DND-41 (cell line): ENCODE results near the gene COMMD4.

Source experiments
- ATAC-seq: fragments of 200-7000 bp; cut with Tn5 transposase; 3 replicates; pipeline ENCODE4 v1.9.1; 2021; ENCODE audit warnings: low read depth; ENCODE audit not compliant: insufficient read depth
- DNase-seq: peaks from one replicate; pipeline ENCODE4 v3.0.0-alpha.2; 2020
- H2AFZ ChIP-seq: 2 replicates; pipeline ENCODE4 v1.6.0; 2012; ENCODE audit warnings: low read depth, low read length
- H3K27ac ChIP-seq: 2 replicates; pipeline ENCODE4 v1.5.1; 2012; ENCODE audit warnings: low read length, inconsistent platforms
- H3K27me3 ChIP-seq: fragments of 200-600 bp; sonication (generic); 2 replicates; pipeline ENCODE4 v1.6.0; 2012; ENCODE audit warnings: low read length, mild to moderate bottlenecking, inconsistent platforms; ENCODE audit not compliant: insufficient read depth, poor library complexity
- H3K36me3 ChIP-seq: 2 replicates; pipeline ENCODE4 v1.5.1; 2012; ENCODE audit warnings: low read length, inconsistent platforms; ENCODE audit not compliant: insufficient read depth
- H3K4me1 ChIP-seq: 2 replicates; pipeline ENCODE4 v1.5.1; 2012; ENCODE audit warnings: mild to moderate bottlenecking, low read length; ENCODE audit not compliant: insufficient read depth
- H3K4me2 ChIP-seq: 2 replicates; pipeline ENCODE4 v1.6.0; 2012; ENCODE audit warnings: mild to moderate bottlenecking, moderate library complexity, low read length, inconsistent platforms; ENCODE audit not compliant: insufficient read depth
- H3K4me3 ChIP-seq, 2 experiments: fragments of 200-600 bp in 1 of 2; shearing (Covaris generic) in 1 of 2; 2 replicates each; pipeline ENCODE4 v1.5.1; 2012 to 2016; ENCODE audit warnings: inconsistent platforms in 2 of 2, low read length in 2 of 2, mild to moderate bottlenecking in 2 of 2, low read depth in 1 of 2, moderate library complexity in 1 of 2
- H3K79me2 ChIP-seq: 2 replicates; pipeline ENCODE4 v1.6.0; 2012; ENCODE audit warnings: low read length, inconsistent platforms; ENCODE audit not compliant: insufficient read depth
- H3K9ac ChIP-seq: 2 replicates; pipeline ENCODE4 v1.6.0; 2012; ENCODE audit warnings: low read depth, mild to moderate bottlenecking, inconsistent platforms, low read length, moderate library complexity
- H3K9me3 ChIP-seq: 2 replicates; pipeline ENCODE4 v1.5.1; 2012; ENCODE audit warnings: low read length, moderate library complexity, mild to moderate bottlenecking, inconsistent platforms; ENCODE audit not compliant: insufficient read depth, severe bottlenecking
- H4K20me1 ChIP-seq: 2 replicates; pipeline ENCODE4 v1.6.0; 2012; ENCODE audit warnings: low read length; ENCODE audit not compliant: insufficient read depth
- EZH2 ChIP-seq: IDR thresholded peaks from 3 replicates; pipeline ENCODE4 v1.6.1; 2012; ENCODE audit warnings: borderline replicate concordance, low read depth, mild to moderate bottlenecking, moderate library complexity, low read length, inconsistent platforms; ENCODE audit not compliant: severe bottlenecking
- TF ChIP-seq, protein P1 (sequence below): IDR thresholded peaks from 2 replicates; pipeline ENCODE4 v1.5.1; 2012; ENCODE audit warnings: borderline replicate concordance, low read length, moderate library complexity, mild to moderate bottlenecking; ENCODE audit not compliant: poor library complexity, severe bottlenecking; ENCODE audit errors: extremely low read depth

The COMMD4 gene

GRCh38 chr15:75362642-75363249 lies 26.9 kb downstream of the COMMD4 start:
- Histone ChIP-seq H4K20me1 (peaks cover 13% of the 10 kb centered on the region), H2AFZ (no peak overlapping the region), H3K4me1 (peaks cover 7% of the 10 kb centered on the region), H3K36me3 (peaks cover 88% of the 10 kb centered on the region), H3K27ac (no peak overlapping the region), H3K79me2 (peaks cover 5% of the 10 kb centered on the region), H3K27me3 (no peaks in the 10 kb centered on the region), H3K9ac (no peak overlapping the region), H3K9me3 (no peaks in the 10 kb centered on the region), H3K4me3 (no peak overlapping the region), H3K4me2 (no peak overlapping the region)
- TF ChIP-seq EZH2: no peak
- TF ChIP-seq, protein P1, sequence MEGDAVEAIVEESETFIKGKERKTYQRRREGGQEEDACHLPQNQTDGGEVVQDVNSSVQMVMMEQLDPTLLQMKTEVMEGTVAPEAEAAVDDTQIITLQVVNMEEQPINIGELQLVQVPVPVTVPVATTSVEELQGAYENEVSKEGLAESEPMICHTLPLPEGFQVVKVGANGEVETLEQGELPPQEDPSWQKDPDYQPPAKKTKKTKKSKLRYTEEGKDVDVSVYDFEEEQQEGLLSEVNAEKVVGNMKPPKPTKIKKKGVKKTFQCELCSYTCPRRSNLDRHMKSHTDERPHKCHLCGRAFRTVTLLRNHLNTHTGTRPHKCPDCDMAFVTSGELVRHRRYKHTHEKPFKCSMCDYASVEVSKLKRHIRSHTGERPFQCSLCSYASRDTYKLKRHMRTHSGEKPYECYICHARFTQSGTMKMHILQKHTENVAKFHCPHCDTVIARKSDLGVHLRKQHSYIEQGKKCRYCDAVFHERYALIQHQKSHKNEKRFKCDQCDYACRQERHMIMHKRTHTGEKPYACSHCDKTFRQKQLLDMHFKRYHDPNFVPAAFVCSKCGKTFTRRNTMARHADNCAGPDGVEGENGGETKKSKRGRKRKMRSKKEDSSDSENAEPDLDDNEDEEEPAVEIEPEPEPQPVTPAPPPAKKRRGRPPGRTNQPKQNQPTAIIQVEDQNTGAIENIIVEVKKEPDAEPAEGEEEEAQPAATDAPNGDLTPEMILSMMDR: no peak
- ATAC-seq: no peak
- DNase-seq: no peak

GRCh38 chr15:75363786-75364185 lies 27.9 kb downstream of the COMMD4 start:
- H3K4me2 ChIP-seq: no peak overlapping the region
- peaks cover 79% of the 10 kb centered on the region for H3K36me3 ChIP-seq
- ATAC-seq: no peak
- no peak for TF ChIP-seq EZH2
- TF ChIP-seq, protein P1: no peak
- no peak for DNase-seq
- H3K9ac ChIP-seq: no peak overlapping the region
- no peak overlapping the region for H3K4me3 ChIP-seq
- H2AFZ ChIP-seq: no peak overlapping the region
- no peaks in the 10 kb centered on the region for H3K9me3 ChIP-seq
- peaks cover 13% of the 10 kb centered on the region for H4K20me1 ChIP-seq
- no peak overlapping the region for H3K27ac ChIP-seq
- H3K79me2 ChIP-seq: peaks cover 10% of the 10 kb centered on the region
- H3K4me1 ChIP-seq: peaks cover 11% of the 10 kb centered on the region
- H3K27me3 ChIP-seq: no peaks in the 10 kb centered on the region

GRCh38 chr15:75364881-75365280 lies 29.0 kb downstream of the COMMD4 start:
- H3K4me1 ChIP-seq: peaks cover 22% of the 10 kb centered on the region
- DNase-seq (no peak), ATAC-seq (no peak)
- H3K4me3 ChIP-seq: no peak overlapping the region
- H3K79me2 ChIP-seq: peaks cover 13% of the 10 kb centered on the region
- peaks cover 13% of the 10 kb centered on the region for H4K20me1 ChIP-seq
- H3K9me3 ChIP-seq: no peaks in the 10 kb centered on the region
- peaks cover 71% of the 10 kb centered on the region for H3K36me3 ChIP-seq
- H2AFZ ChIP-seq: no peak overlapping the region
- no peak overlapping the region for H3K9ac ChIP-seq
- no peaks in the 10 kb centered on the region for H3K27me3 ChIP-seq
- H3K4me2 ChIP-seq: no peak overlapping the region
- TF ChIP-seq EZH2: no peak
- TF ChIP-seq, protein P1: no peak
- no peak overlapping the region for H3K27ac ChIP-seq
